IMR-90 (cell line): Measurements from ENCODE around the gene VRTN. TPM values are rescaled to one million over a fixed set of nuclear protein-coding genes. Genes with fewer than 3 reads are reported as not detected.

ENCODE experiments used
- ATAC-seq: fragments of 200-7000 bp; cut with Tn5 transposase; 2 replicates; pipeline ENCODE4 v1.9.1; 2020; ENCODE audit warnings: low read depth, mild to moderate bottlenecking, moderate library complexity
- BruUV-seq: library from RNA; stranded (reverse); fragments of 400-500 nt; replicated peaks from 2 replicates; lab custom pipeline; 2021; lab: Mats Ljungman, UMichigan
- CTCF ChIA-PET: fragments of 300-600 bp; formaldehyde crosslinking; extraction: SDS; loops from one replicate; lab custom pipeline; 2021; ENCODE audit warnings: antibody characterized with exemption; lab: Yijun Ruan, JAX
- POLR2A ChIA-PET: fragments of 300-600 bp; sonication (Branson Sonifier 250); formaldehyde crosslinking; loops from one replicate; lab custom pipeline; 2022; ENCODE audit warnings: antibody characterized with exemption; ENCODE audit not compliant: unreplicated experiment; lab: Charles Lee
- DNase-seq: peaks from one replicate; pipeline ENCODE4 v3.0.0; 2013
- H2AFZ ChIP-seq: replicated peaks from 2 replicates; pipeline ENCODE3; 2013; ENCODE audit warnings: low read length, mild to moderate bottlenecking; ENCODE audit not compliant: poor library complexity
- H2AK5ac ChIP-seq: 2 replicates; pipeline ENCODE4 v1.6.1; 2013; ENCODE audit warnings: low read depth, low read length, inconsistent platforms
- H2AK9ac ChIP-seq: replicated peaks from 2 replicates; pipeline ENCODE3; 2013; ENCODE audit warnings: mild to moderate bottlenecking, low read depth, low read length, moderate library complexity; ENCODE audit not compliant: poor library complexity
- H2BK120ac ChIP-seq: 2 replicates; pipeline ENCODE4 v1.6.1; 2013; ENCODE audit warnings: low read depth, low read length, inconsistent platforms
- H2BK15ac ChIP-seq: 3 replicates; pipeline ENCODE4 v1.6.1; 2013; ENCODE audit warnings: low read depth, low read length, inconsistent platforms
- H2BK20ac ChIP-seq: 2 replicates; pipeline ENCODE4 v1.6.1; 2013; ENCODE audit warnings: low read depth, mild to moderate bottlenecking, inconsistent platforms, low read length, moderate library complexity
- H2BK5ac ChIP-seq: 2 replicates; pipeline ENCODE4 v1.6.1; 2013; ENCODE audit warnings: mild to moderate bottlenecking, low read depth, low read length, inconsistent platforms; ENCODE audit not compliant: poor library complexity, severe bottlenecking
- H3K14ac ChIP-seq: replicated peaks from 2 replicates; pipeline ENCODE4 v1.6.1; 2013; ENCODE audit warnings: low read depth, low read length, inconsistent platforms
- H3K18ac ChIP-seq: 2 replicates; pipeline ENCODE4 v1.6.1; 2013; ENCODE audit warnings: low read depth, low read length, control low read depth
- H3K23ac ChIP-seq: 2 replicates; pipeline ENCODE4 v1.6.1; 2013; ENCODE audit warnings: low read depth, low read length, inconsistent platforms
- H3K27ac ChIP-seq: 2 replicates; pipeline ENCODE4 v1.5.1; 2013; ENCODE audit warnings: mild to moderate bottlenecking, control low read depth, low read length; ENCODE audit not compliant: insufficient read depth
- H3K27me3 ChIP-seq: 2 replicates; pipeline ENCODE4 v1.6.1; 2013; ENCODE audit warnings: low read length; ENCODE audit not compliant: control insufficient read depth, insufficient read depth
- H3K36me3 ChIP-seq: 2 replicates; pipeline ENCODE4 v1.6.1; 2013; ENCODE audit warnings: low read length, mixed read lengths; ENCODE audit not compliant: control insufficient read depth, insufficient read depth
- H3K4ac ChIP-seq: 2 replicates; pipeline ENCODE4 v1.6.1; 2013; ENCODE audit warnings: low read depth, low read length, inconsistent platforms
- H3K4me1 ChIP-seq: 2 replicates; pipeline ENCODE4 v1.6.1; 2013; ENCODE audit warnings: low read length, mixed read lengths; ENCODE audit not compliant: control insufficient read depth, insufficient read depth
- H3K4me2 ChIP-seq: 2 replicates; pipeline ENCODE4 v1.6.1; 2013; ENCODE audit warnings: low read depth, mild to moderate bottlenecking, control low read depth, low read length, moderate library complexity
- H3K4me3 ChIP-seq: 2 replicates; pipeline ENCODE4 v1.5.1; 2013; ENCODE audit warnings: low read depth, mild to moderate bottlenecking, control low read depth, low read length, moderate library complexity; ENCODE audit not compliant: insufficient read depth
- H3K56ac ChIP-seq: 2 replicates; pipeline ENCODE4 v1.6.1; 2013; ENCODE audit warnings: low read length, inconsistent platforms; ENCODE audit not compliant: insufficient read depth; ENCODE audit errors: extremely low read depth
- H3K79me1 ChIP-seq, 2 experiments: 2 replicates each; pipeline ENCODE4 v1.6.1; 2013; ENCODE audit warnings: low read length in 2 of 2, inconsistent platforms in 1 of 2, low read depth in 1 of 2
- H3K9ac ChIP-seq: 2 replicates; pipeline ENCODE4 v1.6.1; 2013; ENCODE audit warnings: low read depth, low read length, control low read depth
- H3K9me1 ChIP-seq: 2 replicates; pipeline ENCODE4 v1.6.1; 2013; ENCODE audit warnings: low read length, inconsistent platforms; ENCODE audit not compliant: insufficient read depth
- H3K9me3 ChIP-seq: 2 replicates; pipeline ENCODE4 v1.6.1; 2013; ENCODE audit warnings: low read length; ENCODE audit not compliant: control insufficient read depth, insufficient read depth
- H4K20me1 ChIP-seq: 2 replicates; pipeline ENCODE4 v1.6.1; 2013; ENCODE audit warnings: low read length, inconsistent platforms; ENCODE audit not compliant: insufficient read depth
- H4K5ac ChIP-seq: 2 replicates; pipeline ENCODE4 v1.6.1; 2013; ENCODE audit warnings: mild to moderate bottlenecking, low read depth, low read length, control low read depth
- H4K8ac ChIP-seq, 2 experiments: 2 replicates each; pipeline ENCODE4 v1.6.1; 2013; ENCODE audit warnings: low read depth in 2 of 2, low read length in 2 of 2, control low read depth in 1 of 2, inconsistent platforms in 1 of 2
- H4K91ac ChIP-seq: 2 replicates; pipeline ENCODE4 v1.6.1; 2013; ENCODE audit warnings: low read depth, low read length, inconsistent platforms; ENCODE audit not compliant: insufficient read depth
- MAFK ChIP-seq: IDR thresholded peaks from 2 replicates; pipeline ENCODE4 v1.6.1; 2012; ENCODE audit warnings: low read depth, low read length, improper control_type of control experiment
- NFE2L2 ChIP-seq: fragments of 150-350 bp; IDR thresholded peaks from 2 replicates; pipeline ENCODE4 v1.6.1; 2016; ENCODE audit warnings: low read depth, mild to moderate bottlenecking, low read length
- USF2 ChIP-seq: fragments of 150-350 bp; IDR thresholded peaks from 2 replicates; pipeline ENCODE4 v1.6.1; 2017; ENCODE audit warnings: mild to moderate bottlenecking, antibody characterized with exemption, low read length, low read depth
- WGBS, 2 experiments: methylation state at CpG; one replicate each; pipeline versions ENCODE4 v1.1.5 to v1.1.7; 2013; ENCODE audit warnings: missing lambda C conversion rate in 2 of 2; ENCODE audit not compliant: insufficient read length in 1 of 2; ENCODE audit errors: extremely low coverage in 2 of 2; 5-methylcytosine and 5-hydroxymethylcytosine counted together
- dilution Hi-C: fragments of 300-500 bp; cut with HindIII; formaldehyde crosslinking; loops from one replicate; pipeline ENCODE4 v1.14.3; 2018; ENCODE audit warnings: low sequenced_read_pairs; ENCODE audit not compliant: unreplicated experiment
- in situ Hi-C: fragments of 300-500 bp; cut with MboI; formaldehyde crosslinking; loops from 3 replicates; pipeline ENCODE4 v1.14.3; 2019; ENCODE audit warnings: low sequenced_read_pairs, inconsistent platforms, mixed read lengths
- intact Hi-C: fragments of 100-400 bp; cut with micrococcal nuclease; formaldehyde crosslinking; loops from 2 replicates; pipeline ENCODE4 v1.10.0; 2022
- polyA plus RNA-seq, 3 experiments: library from polyadenylated mRNA; depleted of rRNA; stranded (reverse); fragments of >200 nt; gene quantifications; 2 replicates each; pipeline ENCODE4 v1.2.3, GENCODE V29; 2012; ENCODE audit warnings: low replicate concordance in 1 of 3
- total RNA-seq: library from RNA; depleted of rRNA; stranded (reverse); fragments of >200 nt; gene quantifications from 2 replicates; pipeline ENCODE4 v1.2.3, GENCODE V29; 2012

The VRTN gene
- total and polyA plus RNA-seq, 2 of the 4 experiments (the other 2 are of a cell fraction), result not detected

GRCh38 chr14:74380172-74380571 lies 31.9 kb downstream of the VRTN start:
- no peaks in the 10 kb centered on the region for H3K9me3 ChIP-seq
- no peak overlapping the region for H3K14ac ChIP-seq
- H2AK9ac ChIP-seq, result no peak overlapping the region
- H3K79me1 ChIP-seq, result no peaks in the 10 kb centered on the region
- no CpG with 5 or more reads among the region's 9 CpGs for WGBS, 2 experiments
- no peak overlapping the region for H2BK20ac ChIP-seq
- H2BK5ac ChIP-seq, result no peak overlapping the region
- no peaks in the 10 kb centered on the region for H3K9me1 ChIP-seq
- H4K5ac ChIP-seq, result no peak overlapping the region
- no peaks in the 10 kb centered on the region for H4K20me1 ChIP-seq
- dilution Hi-C loops (no loop called here), intact Hi-C loops (no loop called here), in situ Hi-C loops (no loop called here)
- no peak overlapping the region for H2BK15ac ChIP-seq
- BruUV-seq, result no TSS peak
- H3K27me3 ChIP-seq, result peaks cover 2% of the 10 kb centered on the region; the same call in 1 of the 2 replicates
- H3K23ac ChIP-seq, result no peak overlapping the region
- H2AK5ac ChIP-seq, result no peak overlapping the region
- no peak overlapping the region for H3K4ac ChIP-seq
- H2BK120ac ChIP-seq, result no peak overlapping the region
- no peak overlapping the region for H3K4me2 ChIP-seq
- peak; percentile 29; the same call in 1 of the 2 replicates for ATAC-seq
- no peak overlapping the region for H4K8ac ChIP-seq
- CTCF ChIA-PET, result no interaction called here
- no peak overlapping the region for H4K91ac ChIP-seq
- peaks cover 3% of the 10 kb centered on the region; the same call in 1 of the 2 replicates for H3K4me1 ChIP-seq
- H3K36me3 ChIP-seq, result no peaks in the 10 kb centered on the region
- POLR2A ChIA-PET, result no interaction called here
- no peak overlapping the region for H3K18ac ChIP-seq
- TF ChIP-seq NFE2L2 (no peak), MAFK (no peak), USF2 (no peak)
- no peak overlapping the region for H3K9ac ChIP-seq
- peak; percentile 28 for DNase-seq
- no peak overlapping the region for H2AFZ ChIP-seq
- no peak overlapping the region for H3K4me3 ChIP-seq
- no peak overlapping the region for H3K27ac ChIP-seq
- no peak overlapping the region for H3K56ac ChIP-seq
